SK-N-SH treated with all-trans-retinoic acid at 6 μM for 48 hours (cell line): Measurements from ENCODE around the gene RNF7.

Experiments
- BACH2 ChIP-seq: fragments of 250-450 bp; sonication (Bioruptor Pico); IDR thresholded peaks from 2 replicates; pipeline ENCODE4 v1.9.0; 2021; ENCODE audit warnings: mild to moderate bottlenecking, borderline replicate concordance
- ZFP3 ChIP-seq: fragments of 250-450 bp; sonication (Bioruptor Pico); IDR thresholded peaks from 2 replicates; pipeline ENCODE4 v1.5.0; 2020; ENCODE audit warnings: mild to moderate bottlenecking, moderate library complexity
- TF ChIP-seq, protein P1 (sequence below): fragments of 250-450 bp; sonication (Bioruptor Pico); IDR thresholded peaks from 2 replicates; pipeline ENCODE4 v1.5.0; 2020; ENCODE audit warnings: mild to moderate bottlenecking, moderate library complexity

DNA sequence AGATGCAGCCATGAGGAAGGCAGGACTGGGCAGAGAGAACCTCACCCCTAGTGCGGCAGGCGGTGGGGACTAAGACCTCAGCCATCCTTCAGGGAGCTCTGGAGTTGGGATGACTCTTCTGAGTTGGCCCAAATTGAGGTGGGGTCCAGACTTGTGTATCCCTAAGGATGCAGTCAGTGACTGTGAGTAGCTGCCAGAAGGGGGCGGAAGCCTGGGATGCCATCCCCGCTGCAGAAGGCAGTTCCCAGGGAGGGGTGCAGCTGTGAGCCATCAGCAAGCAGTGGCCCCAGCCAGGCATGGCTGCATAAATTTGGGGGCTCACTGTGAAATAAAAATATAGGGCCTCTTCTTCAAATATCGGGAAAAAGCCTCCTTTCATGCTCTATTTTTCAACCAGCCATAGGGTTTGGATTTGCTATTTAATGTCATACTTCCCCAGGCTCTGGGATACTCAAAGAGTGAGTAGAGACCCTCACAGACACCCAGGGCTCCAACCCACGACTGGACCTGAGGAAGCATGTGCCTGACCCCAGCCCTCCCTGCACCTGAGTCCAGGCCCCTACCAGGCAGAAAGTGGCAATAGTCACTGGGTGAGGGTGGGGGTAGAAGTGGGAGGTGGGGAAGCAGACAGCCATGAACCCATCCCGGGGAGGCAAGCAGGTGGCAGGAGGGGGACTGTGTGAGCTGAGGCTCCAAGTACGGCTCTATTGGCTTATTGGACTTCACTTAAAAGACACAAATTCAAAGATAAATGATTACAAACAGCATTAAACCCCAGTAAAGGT, 55.6 kb downstream of the RNF7 start:
- TF ChIP-seq BACH2 (CRISPR knock-in tag) (no peak), ZFP3 (CRISPR knock-in tag) (no peak)
- TF ChIP-seq, protein P1, sequence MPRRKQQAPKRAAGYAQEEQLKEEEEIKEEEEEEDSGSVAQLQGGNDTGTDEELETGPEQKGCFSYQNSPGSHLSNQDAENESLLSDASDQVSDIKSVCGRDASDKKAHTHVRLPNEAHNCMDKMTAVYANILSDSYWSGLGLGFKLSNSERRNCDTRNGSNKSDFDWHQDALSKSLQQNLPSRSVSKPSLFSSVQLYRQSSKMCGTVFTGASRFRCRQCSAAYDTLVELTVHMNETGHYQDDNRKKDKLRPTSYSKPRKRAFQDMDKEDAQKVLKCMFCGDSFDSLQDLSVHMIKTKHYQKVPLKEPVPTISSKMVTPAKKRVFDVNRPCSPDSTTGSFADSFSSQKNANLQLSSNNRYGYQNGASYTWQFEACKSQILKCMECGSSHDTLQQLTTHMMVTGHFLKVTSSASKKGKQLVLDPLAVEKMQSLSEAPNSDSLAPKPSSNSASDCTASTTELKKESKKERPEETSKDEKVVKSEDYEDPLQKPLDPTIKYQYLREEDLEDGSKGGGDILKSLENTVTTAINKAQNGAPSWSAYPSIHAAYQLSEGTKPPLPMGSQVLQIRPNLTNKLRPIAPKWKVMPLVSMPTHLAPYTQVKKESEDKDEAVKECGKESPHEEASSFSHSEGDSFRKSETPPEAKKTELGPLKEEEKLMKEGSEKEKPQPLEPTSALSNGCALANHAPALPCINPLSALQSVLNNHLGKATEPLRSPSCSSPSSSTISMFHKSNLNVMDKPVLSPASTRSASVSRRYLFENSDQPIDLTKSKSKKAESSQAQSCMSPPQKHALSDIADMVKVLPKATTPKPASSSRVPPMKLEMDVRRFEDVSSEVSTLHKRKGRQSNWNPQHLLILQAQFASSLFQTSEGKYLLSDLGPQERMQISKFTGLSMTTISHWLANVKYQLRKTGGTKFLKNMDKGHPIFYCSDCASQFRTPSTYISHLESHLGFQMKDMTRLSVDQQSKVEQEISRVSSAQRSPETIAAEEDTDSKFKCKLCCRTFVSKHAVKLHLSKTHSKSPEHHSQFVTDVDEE (CRISPR knock-in tag): no peak
